ENCODE measurements around the gene TLE3. TPM values are rescaled to one million over a fixed set of nuclear protein-coding genes. Genes with fewer than 3 reads are reported as not detected.

The TLE3 gene
- total and polyA plus RNA-seq, 9 donors = 17.5 to 70.8 (median 58.9) TPM

- no peaks in the 10 kb centered on the region for H3K9me3 ChIP-seq
- H3K27ac ChIP-seq = no peak overlapping the region
- H3K27me3 ChIP-seq = no peaks in the 10 kb centered on the region
- peaks cover 17% of the 10 kb centered on the region for H3K4me1 ChIP-seq (ENCODE audit: insufficient read depth)
- H3K36me3 ChIP-seq = no peaks in the 10 kb centered on the region
- no peak overlapping the region for H3K4me3 ChIP-seq
- no peak for DNase-seq
- TF ChIP-seq CTCF (IDR thresholded peaks at IDR 0.05) (no peak), POLR2A (IDR thresholded peaks at IDR 0.05) (no peak)
- WGBS, 3 donors = 89 to 91% (median 91%) methylated on average over 13 of the region's 13 CpGs
- intact Hi-C loops (cut with DNase I) = no loop called here
These were observed 20.2 kb downstream of the TLE3 start for GRCh38 chr15:70077188-70078147.

DNA sequence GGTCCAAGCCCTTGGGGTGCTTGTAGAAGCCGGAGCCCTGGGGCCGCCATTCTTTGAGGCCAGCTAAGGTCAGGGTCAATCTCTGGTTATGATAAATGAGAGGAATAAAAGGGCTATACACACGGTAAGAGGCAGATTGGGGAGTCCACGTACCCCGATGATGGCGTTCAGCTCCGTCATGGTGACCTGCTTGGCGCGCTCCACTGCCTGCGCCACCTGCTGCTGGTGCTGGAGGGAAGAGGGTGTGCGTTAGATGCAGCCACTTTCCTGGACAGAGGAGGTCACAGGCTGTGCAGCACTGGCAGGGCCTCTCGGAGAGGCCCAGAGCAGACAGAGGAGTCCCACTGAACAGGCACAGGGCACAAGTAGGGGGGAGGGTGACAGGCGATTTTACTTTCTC is 23.3 kb downstream of the TLE3 start:
- TF ChIP-seq POLR2A (IDR thresholded peaks at IDR 0.05) (no peak), CTCF (IDR thresholded peaks at IDR 0.05) (no peak), EP300 (IDR thresholded peaks at IDR 0.05) (no peak)
- H3K4me3 ChIP-seq = no peak overlapping the region
- no peak overlapping the region for H3K27ac ChIP-seq
- H3K27me3 ChIP-seq = no peaks in the 10 kb centered on the region
- no peaks in the 10 kb centered on the region for H3K36me3 ChIP-seq
- WGBS, 3 donors = 95 to 97% (median 95%) methylated on average over 13 of the region's 13 CpGs
- peaks cover 14% of the 10 kb centered on the region for H3K4me1 ChIP-seq (ENCODE audit: insufficient read depth)
- no peak for DNase-seq
- intact Hi-C loops (cut with DNase I) = no loop called here
- no peaks in the 10 kb centered on the region for H3K9me3 ChIP-seq

- TF ChIP-seq CTCF (IDR thresholded peaks at IDR 0.05) (no peak), POLR2A (IDR thresholded peaks at IDR 0.05) (no peak), EP300 (IDR thresholded peaks at IDR 0.05) (no peak)
- no peak for DNase-seq
- no peak overlapping the region for H3K27ac ChIP-seq
- WGBS, 3 donors = 87 to 94% (median 92%) methylated on average over 3 of the region's 3 CpGs
- no peaks in the 10 kb centered on the region for H3K9me3 ChIP-seq
- no peak overlapping the region for H3K4me3 ChIP-seq
- no peaks in the 10 kb centered on the region for H3K27me3 ChIP-seq
- intact Hi-C loops (cut with DNase I) = no loop called here
- no peaks in the 10 kb centered on the region for H3K36me3 ChIP-seq
- H3K4me1 ChIP-seq (ENCODE audit: insufficient read depth) = peaks cover 2% of the 10 kb centered on the region
These were observed 25.2 kb downstream of the TLE3 start for GRCh38 chr15:70072479-70072878.

GRCh38 chr15:70071799-70072198 is 25.9 kb downstream of the TLE3 start:
- no peaks in the 10 kb centered on the region for H3K4me1 ChIP-seq (ENCODE audit: insufficient read depth)
- WGBS, 3 donors = 84 to 86% (median 86%) methylated on average over 19 of the region's 19 CpGs
- H3K36me3 ChIP-seq = no peaks in the 10 kb centered on the region
- H3K9me3 ChIP-seq = no peaks in the 10 kb centered on the region
- no peak overlapping the region for H3K4me3 ChIP-seq
- H3K27me3 ChIP-seq = no peaks in the 10 kb centered on the region
- no peak for TF ChIP-seq CTCF (IDR thresholded peaks at IDR 0.05)
- no peak overlapping the region for H3K27ac ChIP-seq
- intact Hi-C loops (cut with DNase I) = no loop called here
- DNase-seq = no peak
